SW 1271 (cell line): ENCODE measurements around the gene FTO.
A peak's percentile ranks its signal among the peaks of the same experiment; 100 is the strongest.

Experiments
- DNase-seq, 2 experiments: peaks; one replicate each; lab custom pipeline; 2025; lab: John Stamatoyannopoulos, UW

FTO gene

DNA sequence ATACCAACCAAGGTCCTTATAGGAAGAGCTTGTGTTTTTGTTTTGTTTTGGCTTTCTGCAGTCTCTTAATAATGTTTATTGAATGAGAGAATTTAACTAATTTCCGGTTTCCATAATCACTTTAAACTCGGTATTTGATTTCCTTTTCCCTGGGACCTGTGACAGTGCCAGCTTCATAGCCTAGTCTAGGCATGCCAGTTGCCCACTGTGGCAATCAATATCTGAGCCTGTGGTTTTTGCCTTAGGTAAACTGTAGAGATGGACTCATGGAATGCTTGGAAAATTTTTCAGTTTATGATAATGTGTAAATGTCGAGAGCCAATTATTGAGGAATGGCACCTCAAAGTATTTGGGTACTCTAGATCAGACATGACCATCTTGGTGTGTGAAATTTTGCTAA lies 78.2 kb downstream of the FTO start:
- DNase-seq, result no peak

DNA sequence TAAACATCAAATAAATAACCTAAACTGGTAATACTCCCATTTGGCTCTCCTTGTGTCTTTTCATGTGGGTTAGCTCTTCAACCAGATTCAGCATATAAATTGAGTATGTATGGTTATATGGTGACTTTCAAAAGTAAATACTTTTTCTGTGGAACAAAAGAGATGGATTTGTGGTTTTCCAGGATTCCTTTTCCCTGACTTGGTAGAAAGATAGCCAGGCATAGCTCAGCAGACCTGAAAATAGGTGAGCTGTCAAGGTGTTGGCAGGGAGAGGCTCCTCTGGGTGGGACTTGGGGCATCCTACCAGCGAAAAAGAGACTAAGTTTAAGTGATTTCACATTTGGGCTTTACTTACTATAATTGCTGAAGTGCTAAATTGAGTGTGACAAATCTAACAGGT lies 80.3 kb downstream of the FTO start:
- DNase-seq, result no peak

DNA sequence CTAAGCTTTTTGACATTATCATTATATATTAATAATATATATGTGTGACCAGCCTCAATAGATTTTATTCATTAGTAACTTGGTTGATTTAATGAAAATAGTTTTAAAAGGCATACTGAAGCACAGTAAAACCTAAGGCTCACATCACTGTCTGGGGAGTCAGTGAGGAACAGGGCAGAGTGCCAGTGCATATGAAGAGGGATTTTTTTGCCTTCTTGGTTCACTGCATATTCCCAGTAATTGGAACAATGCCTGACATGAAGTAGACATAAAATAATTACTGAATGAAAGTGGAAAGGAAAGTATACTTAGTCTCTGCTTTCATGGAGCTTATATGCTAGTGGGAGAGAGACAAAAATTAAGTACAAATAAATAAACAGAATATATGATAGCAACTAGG lies 81.1 kb downstream of the FTO start:
- no peak for DNase-seq

DNA sequence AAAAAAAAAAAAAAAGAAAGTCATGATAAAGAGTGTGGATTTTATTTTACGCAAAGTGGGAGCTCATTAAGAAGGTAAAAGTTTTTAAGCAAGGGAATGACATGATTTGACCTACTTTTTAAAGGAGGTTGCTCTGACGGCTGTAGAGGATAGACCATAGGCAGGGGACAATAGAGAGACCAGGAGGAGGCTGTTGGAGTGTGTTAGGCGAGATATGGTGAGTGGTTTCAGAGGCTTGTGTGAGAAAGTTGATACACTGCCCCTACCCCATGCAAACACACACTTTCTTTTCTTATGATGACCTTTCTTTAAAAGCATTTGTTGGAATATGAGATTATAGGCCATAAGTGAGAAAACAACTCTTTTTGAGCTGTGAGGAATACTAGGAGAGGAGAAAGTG lies 82.0 kb downstream of the FTO start:
- no peak for DNase-seq

DNA sequence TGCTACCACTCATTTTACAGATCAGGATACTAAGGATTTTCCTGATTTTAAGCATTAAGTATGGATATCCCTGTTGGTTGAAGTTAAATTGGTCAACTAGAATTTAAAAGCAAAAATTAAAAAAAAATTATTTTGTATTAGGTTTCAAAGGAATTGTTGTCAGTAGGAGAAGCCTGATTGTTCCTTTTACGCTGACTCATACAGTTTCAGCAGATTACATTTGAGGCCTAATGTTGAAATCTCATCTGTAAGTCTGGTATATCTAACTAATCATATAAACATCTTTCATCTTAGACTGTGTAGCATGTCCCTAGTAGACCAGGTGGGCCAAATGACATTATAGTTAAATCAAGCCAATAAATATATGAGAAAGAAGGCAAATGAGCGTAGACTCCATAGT lies 83.5 kb downstream of the FTO start:
- no peak for DNase-seq

DNA sequence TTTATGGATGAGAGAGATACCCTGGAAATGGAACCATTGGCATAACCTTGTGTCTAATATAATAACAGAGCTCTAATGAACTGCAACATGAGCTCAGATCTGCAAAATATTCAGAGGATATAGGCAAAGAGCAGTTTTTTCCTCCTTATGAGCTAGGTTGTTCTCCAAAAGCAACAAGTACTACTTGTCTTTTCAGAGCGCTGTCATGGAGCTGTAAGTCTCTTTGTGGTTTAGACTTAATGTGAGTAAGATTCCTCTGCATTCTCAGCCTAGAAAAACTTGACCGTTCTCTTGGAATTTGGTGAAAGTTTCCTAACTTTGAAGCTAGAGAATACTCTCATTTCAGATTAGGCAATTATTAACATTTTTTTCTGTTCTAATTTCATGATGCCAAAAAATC lies 85.2 kb downstream of the FTO start:
- DNase-seq, result no peak

DNA sequence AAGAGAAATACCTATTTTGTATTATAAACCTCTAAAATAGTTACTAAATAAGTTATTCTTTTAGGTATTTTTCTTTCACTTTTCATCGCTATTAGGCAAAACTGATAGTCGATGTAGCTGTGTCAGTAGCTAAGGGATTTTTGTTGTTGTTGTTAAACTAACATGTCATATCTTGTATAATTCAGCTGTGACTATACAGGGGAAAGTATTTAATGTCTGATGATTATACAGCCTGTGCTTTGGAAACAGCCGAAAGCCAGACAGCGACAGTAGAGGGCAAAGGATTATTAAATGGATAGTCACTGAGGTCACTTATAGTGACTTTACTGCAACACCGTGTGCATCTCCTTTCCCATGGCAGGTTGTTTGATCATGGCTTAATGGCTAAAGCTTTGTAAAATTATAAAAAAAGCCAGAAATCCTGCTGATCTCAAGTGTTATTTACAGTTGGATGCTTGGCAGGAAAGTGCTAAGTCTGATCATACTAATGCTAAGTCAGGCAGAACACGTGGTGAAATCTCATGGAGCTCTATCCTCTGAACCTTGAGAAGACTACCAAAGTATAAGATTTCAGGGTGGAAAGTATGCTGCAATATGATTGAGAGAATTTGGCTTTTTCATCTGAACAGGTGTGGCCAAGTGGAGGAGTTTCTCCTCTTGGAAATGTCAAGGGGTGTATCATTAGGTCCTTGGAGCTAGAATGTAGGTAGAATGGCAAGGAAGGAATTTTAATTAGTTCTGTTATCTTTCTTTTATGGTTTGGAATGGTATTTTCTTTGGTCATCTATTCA lies 88.4 kb downstream of the FTO start:
- no peak for DNase-seq

DNA sequence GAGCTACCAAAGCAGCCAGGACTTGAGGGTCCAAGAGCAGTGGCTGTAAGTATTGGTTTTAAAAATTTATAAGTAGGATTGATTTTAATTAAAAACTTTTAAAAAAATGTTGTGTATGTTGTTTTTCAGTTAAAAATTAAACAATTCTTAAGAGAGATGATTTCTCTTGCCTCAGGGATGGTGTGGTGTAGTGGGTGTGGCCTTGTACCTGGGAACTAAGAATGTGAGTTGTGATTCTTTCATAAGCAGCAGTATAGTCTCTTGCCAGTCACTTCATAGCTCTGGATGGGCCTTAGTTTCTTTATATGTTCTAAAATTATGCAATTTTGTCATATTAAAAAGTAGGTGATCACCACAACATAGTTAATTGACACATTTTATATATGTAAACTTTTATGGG lies 99.5 kb downstream of the FTO start:
- DNase-seq, result no peak

DNA sequence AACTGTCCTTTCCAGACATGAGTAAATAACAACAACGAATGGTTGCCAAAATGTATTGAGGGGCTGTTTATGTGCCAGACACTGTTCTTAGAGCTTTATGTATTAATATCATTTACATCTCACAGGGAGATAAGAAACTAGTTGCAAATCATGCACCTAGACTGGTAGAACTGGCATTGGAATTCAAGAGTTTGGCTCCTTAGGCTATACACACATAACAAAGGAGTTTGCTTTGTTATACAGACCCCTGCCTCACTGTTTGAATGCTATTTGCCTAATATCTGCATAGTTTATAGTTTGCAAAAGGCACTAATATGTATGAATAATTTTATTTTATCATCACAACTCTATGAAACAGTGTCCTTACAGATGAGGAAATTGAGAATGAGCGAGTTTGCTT lies 100.0 kb downstream of the FTO start:
- DNase-seq, result no peak

DNA sequence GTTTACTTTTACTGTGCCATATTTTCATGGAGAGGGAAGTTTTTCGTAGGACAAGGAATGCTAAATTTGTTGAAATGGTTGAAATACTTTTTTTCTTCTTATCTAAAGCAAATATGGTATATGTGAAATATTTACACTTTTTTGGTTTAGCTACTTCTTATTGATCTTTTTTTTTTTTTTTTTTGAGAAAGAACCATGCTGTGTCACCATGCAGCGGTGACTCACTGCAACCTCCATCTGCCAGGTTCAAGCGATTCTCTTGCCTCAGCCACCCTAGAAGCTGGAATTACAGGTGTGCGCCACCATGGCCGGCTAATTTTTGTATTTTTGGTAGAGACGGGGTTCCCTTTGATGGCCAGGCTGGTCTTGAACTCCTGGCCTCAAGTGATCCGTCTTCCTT lies 100.5 kb downstream of the FTO start:
- no peak for DNase-seq

DNA sequence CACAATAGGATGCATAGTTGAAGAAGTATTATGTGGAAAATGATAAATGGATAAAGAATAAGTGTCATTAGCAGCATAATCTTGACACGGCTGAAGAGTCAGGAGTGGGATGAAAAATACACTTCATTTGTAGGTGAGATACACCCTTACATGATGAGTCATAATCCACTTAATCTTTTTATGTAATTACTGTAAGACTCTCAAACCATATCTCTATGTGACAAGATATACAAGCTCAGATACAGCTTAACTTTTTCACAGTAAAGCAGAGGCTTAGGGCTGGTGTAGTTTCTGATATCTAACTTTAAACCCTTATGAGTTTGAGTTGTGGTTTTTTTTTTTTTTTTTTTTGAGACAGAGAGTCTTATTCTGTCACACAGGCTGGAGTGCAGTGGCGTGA lies 101.2 kb downstream of the FTO start:
- no peak for DNase-seq

DNA sequence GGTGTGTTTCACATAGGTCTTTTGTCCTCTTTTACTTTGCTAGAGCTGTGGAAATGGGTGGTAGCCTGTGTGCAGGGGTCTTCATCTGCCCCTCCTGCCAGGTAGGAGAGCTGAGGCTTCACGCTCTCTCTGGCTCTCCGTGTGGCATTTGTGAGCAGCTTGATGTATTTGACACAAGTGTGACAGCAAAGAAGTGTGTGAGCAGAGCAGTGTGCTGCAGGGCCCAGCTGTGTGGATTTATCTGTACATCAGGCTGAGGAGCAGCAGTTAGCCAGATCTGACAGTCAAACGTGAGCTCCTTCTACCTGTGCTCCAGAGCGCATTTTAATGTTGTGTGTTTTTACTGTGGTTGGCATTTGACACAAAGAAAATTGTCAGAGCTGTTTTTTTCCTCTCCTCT lies 101.8 kb downstream of the FTO start:
- DNase-seq, result no peak

DNA sequence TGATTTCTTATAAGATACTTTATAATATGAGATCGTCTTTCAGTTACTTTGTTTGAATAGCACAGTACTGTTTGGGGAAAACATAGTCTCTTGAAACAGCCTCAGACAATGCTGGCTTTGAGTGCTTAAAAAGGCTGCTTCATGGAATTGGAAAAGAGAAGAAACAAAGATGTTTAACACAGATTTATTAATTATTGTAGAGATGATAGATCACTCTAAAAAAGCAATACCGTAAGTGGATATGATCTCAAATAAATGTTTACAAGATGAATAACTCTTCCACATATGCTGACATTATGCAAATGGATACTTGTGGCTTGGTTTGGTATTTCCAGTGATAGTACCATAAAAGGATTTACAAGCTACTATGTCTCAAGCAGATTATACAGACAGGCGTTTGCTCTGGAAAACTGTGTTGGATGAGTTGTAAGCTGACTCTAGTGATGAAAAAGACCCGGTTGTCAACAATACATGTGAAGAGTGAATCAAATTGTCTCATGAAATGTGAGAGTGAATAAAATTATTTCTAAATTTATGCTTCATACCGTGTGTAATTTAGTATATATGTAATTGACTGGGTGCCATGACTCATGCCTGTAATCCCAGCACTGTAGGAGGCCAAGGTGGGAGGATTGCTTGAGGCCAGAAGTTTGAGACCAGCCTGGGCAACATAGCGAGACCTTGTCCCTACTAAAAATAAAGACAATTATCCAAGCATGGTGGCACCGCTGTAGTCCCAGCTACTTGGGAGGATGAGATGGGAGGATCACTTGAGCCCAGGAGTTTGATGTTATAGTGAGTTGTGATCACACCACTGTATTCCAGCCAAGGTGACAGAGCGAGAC lies 105.4 kb downstream of the FTO start:
- no peak for DNase-seq

DNA sequence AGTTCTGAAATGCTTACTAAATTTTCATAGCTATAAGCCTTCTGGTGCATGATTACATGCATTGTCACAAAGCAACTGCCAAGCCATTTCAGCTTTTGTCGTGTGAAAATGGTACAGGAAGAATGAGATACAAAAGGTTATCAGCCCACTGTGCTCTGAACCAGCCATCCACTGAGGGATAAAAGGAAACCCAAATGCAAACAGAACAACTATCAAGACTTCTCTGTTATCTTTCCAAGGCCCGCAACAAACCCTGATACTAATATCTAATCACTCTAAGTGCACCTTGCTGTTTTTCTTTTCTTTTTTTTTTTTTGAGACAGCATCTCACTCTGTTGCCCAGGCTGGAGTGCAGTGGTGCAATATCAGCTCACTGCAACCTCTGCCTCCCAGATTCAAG lies 109.0 kb downstream of the FTO start:
- DNase-seq, result no peak

DNA sequence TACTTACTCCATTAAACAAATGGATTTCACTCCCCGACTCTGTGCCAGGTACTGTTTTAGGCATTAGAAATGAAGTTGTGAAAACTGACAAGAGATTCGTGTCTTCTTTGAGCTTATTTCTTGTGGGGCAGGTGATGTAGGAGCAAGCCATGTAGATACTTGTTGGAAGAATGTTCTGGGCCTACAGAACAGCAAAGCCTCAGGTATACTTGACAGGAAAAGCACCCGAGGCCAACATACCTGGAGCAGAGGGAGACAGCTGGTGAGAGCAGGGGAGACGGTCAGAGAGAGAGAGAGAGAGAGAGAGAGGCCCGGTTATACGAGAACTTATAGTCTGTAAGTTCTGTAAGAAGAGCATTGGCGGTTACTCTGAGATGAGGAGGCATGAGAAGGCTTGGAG lies 110.8 kb downstream of the FTO start:
- DNase-seq, result no peak

DNA sequence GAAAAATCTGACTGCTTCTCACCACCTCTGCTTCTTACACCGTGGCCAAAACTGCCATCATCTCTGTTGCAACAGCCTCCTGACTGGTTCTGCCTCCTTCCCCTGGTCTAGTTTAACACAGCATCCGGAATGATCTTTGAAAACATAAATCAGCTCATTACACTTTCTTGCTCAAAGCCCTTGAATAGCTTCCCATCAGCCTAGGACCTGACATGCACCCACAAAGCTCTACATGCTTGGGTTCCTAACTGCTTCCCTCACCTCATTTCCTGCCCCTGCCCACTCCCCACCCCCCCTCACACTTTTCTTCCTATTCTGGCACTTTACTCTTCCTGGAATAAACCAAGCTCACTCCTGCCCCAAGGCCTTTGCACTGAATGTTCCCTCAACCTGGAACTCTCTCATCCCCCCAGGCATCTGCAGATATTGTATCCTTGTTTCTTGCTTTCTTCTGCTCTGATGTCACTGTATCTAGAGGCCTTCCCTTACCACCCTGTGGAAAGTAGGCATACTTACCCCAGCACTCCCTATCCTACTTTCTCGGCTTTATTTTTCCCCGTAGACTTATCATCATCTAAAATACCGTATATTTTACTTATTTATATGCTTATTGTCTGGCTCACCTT lies 112.4 kb downstream of the FTO start:
- no peak for DNase-seq

DNA sequence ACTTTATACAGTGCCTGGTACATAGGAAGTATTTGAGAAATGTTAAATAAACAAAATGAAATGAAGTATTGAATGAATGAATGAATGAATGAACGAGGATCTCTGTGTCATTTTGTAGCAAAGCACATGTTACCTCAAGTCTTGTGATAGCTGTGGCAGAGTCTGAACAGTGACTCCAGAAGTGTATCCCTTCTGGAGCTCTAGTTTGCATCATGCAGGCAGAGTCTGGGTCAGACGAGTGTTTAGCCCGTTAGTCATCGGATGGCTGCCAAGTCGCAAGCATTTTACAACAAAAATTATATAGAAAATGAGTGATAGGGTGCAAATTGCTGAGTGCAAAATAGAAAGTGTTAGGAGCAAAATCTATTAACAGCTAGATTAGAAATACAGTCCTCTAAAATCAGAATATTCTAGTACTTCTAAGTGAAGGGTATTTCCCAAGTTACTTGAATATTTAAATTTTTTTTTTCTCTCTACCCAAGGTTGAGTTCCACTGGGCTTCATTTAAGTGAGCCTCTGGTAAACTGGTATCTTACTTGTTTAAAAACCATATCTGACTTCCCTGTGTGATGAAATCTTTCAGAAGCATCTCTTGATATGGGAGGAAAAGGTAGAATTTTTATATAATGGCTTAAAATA lies 113.3 kb downstream of the FTO start:
- peak; percentile 6 to 18 for DNase-seq

DNA sequence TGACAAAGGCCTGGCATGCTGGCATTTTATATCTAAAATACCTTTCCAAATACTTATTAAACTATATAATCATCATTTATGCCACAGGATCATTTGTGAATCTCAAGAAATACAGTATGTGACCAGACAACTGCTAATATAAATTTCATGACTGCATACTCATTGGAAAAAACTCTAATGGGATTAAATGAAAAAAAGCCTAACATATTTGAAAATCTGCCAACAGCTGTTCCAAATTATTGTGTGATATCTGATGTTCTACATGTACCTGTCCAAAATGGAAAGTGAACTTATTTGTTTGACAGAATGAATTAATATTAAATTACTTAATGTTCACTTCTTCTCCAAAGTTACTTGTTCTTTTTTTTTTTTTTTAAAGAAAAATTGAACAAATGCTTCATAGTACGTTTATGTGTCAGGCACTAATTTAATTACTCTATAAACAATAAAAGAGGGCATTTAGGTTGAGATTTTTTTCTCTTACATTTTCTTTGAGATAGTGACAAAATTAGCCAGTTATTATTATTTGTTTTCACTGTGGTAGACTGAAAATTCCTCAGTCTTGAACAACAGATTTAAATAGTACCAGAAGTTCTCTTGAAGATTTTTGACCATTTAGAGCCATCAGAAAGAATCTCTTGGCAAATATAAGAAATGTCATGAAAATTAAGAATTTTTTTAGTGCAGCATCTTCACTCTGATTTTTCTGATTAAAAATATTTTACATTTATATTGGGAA lies 114.0 kb downstream of the FTO start:
- DNase-seq, result no peak

DNA sequence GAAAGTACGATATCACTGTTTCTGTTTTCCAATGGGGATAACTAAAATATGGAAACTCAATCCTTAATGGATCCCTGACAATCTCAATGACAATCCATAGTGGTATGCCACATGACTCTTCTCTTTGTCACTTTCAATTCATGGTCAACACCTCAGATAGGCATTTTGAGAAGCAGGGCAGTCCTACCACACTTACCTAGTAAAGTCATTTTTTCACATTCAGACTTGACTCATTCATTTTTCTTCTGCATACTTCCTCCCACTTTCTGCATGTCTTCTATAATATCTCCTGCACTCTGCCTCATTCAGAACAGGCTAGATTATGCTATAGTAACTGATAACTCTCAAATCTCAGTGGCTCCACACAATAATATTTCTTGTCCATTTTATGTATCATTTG lies 117.5 kb downstream of the FTO start:
- no peak for DNase-seq

DNA sequence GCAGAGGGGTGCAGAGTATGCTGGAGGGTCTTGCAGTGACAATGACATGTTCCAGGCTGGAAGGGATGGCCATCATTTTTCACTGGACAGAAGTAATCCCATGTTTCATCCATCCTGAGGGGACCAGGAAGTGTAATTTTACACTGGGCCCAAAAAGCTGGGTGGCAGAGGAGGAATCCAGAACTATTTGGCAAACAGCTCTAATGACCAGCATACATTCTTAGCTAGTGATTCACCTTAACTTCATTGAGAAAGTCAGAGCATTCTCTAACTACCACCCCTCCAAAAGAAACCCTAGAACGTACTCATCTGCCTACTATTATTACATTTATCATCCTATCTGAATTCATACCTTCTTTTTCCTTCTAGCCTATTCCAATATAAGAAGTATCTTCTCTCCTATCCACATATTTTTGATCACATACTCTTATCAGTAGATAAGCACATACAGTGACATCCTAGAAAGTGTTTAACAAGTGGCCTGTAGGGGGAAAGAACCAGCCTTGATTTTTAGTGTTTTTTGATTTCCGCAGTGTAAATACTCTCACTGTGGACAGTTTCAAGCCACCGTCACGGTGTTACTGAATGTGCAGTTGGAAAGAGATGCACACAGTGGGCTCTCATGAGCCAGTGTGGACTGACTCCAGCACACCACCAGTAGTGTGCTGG lies 118.1 kb downstream of the FTO start:
- peak in 1 of 2 experiments; percentile 23 for DNase-seq

DNA sequence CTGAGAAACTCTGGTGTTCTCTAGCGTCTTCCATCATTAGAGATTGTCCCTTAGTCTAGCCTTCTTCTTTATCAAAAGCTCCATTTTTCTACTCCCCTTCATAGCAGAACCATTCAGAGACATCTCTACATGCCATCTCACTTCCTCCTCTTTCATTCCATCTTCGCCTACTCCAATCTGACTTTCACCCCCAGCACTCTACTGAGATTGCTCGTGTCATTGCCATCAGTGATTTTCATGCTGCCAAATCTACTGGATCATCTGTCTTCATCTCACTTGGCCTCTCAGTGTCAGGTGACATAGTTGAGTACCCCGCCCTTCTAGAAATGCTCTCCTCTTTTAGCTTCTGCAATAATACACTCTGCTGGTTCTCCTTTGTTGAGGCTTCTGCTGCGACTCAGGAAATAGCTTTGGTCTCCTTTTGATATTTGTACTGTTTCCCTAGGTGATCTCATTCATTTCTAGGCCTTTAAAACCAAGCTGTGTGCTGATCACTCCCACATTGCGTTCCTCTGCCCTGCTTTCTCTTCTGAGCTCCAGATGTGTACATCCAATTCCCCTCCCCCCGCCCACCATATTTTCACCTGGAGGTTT lies 119.1 kb downstream of the FTO start:
- DNase-seq, result no peak
